Urinary bladder (tissue), 4 donors: ENCODE measurements around the gene CSMD2. TPM values are rescaled to one million over a fixed set of nuclear protein-coding genes. Genes with fewer than 3 reads are reported as not detected.

Experiments
- DNase-seq: peaks from one replicate; pipeline ENCODE4 v3.0.0-alpha.2; 2015; ENCODE audit errors: extremely low spot score
- H3K27ac ChIP-seq: one replicate; pipeline ENCODE4 v1.5.1; 2013; ENCODE audit warnings: low read depth, mild to moderate bottlenecking, moderate library complexity
- H3K36me3 ChIP-seq: one replicate; pipeline ENCODE4 v1.6.1; 2013; ENCODE audit warnings: mild to moderate bottlenecking, moderate library complexity; ENCODE audit not compliant: insufficient read depth
- H3K4me1 ChIP-seq: one replicate; pipeline ENCODE4 v1.6.1; 2013; ENCODE audit warnings: mild to moderate bottlenecking, moderate library complexity; ENCODE audit not compliant: insufficient read depth
- H3K4me3 ChIP-seq: one replicate; pipeline ENCODE4 v1.5.1; 2013; ENCODE audit warnings: low read depth, low read length
- WGBS: extraction: QIAGEN DNeasy Blood & Tissue Kit; methylation state at CpG from one replicate; pipeline ENCODE4 v1.1.7; 2013; 5-methylcytosine and 5-hydroxymethylcytosine counted together
- polyA plus RNA-seq: library from polyadenylated mRNA; stranded (reverse); fragments of 200-250 nt; gene quantifications from one replicate; pipeline ENCODE4 v1.2.3, GENCODE V29; 2013
- total RNA-seq: library from RNA; depleted of rRNA; stranded (reverse); fragments of >200 nt; gene quantifications from one replicate; pipeline ENCODE4 v1.2.3, GENCODE V29; 2014
- donor health status: healthy with polysubstance abuse.
- donor health status: healthy.

CSMD2 gene
- total and polyA plus RNA-seq, 2 donors, result 0.32 to 0.42 TPM

GRCh38 chr1:33661811-33662454 is 503.1 kb downstream of the CSMD2 start:
- H3K36me3 ChIP-seq, result no peaks in the 10 kb centered on the region
- 60% methylated on average over 6 of the region's 6 CpGs for WGBS

GRCh38 chr1:33660956-33661355 is 504.1 kb downstream of the CSMD2 start:
- H3K36me3 ChIP-seq, result no peaks in the 10 kb centered on the region
- no peak overlapping the region for H3K4me3 ChIP-seq
- no peak for DNase-seq
- no peaks in the 10 kb centered on the region for H3K4me1 ChIP-seq
- H3K27ac ChIP-seq, result no peak overlapping the region
- 87% methylated on average over 8 of the region's 8 CpGs for WGBS

More at GRCh38 chr1:33661811-33662454, 503.1 kb downstream of the CSMD2 start:
- H3K4me1 ChIP-seq, result no peaks in the 10 kb centered on the region
- H3K4me3 ChIP-seq, result no peak overlapping the region
- DNase-seq, result no peak
- H3K27ac ChIP-seq, result no peak overlapping the region

GRCh38 chr1:33660244-33660643 is 504.8 kb downstream of the CSMD2 start:
- WGBS, result 18% methylated on average over 5 of the region's 5 CpGs
- Histone ChIP-seq H3K4me3 (no peak overlapping the region), H3K27ac (no peak overlapping the region), H3K36me3 (no peaks in the 10 kb centered on the region), H3K4me1 (no peaks in the 10 kb centered on the region)
- DNase-seq, result no peak

- no peaks in the 10 kb centered on the region for H3K4me1 ChIP-seq
- 81% methylated on average over 4 of the region's 4 CpGs for WGBS
- no peaks in the 10 kb centered on the region for H3K36me3 ChIP-seq
- no peak overlapping the region for H3K27ac ChIP-seq
- DNase-seq, result no peak
- H3K4me3 ChIP-seq, result no peak overlapping the region
Measured at GRCh38 chr1:33659641-33660040, 505.4 kb downstream of the CSMD2 start.

- 88% methylated on average over 12 of the region's 12 CpGs for WGBS
- Histone ChIP-seq H3K4me1 (no peaks in the 10 kb centered on the region), H3K4me3 (no peak overlapping the region), H3K36me3 (no peaks in the 10 kb centered on the region), H3K27ac (no peak overlapping the region)
- no peak for DNase-seq
Measured at GRCh38 chr1:33657833-33658232, 507.2 kb downstream of the CSMD2 start.

GRCh38 chr1:33656467-33657005 is 508.5 kb downstream of the CSMD2 start:
- WGBS, result 88% methylated on average over 3 of the region's 3 CpGs
- Histone ChIP-seq H3K36me3 (no peaks in the 10 kb centered on the region), H3K27ac (no peak overlapping the region), H3K4me3 (no peak overlapping the region), H3K4me1 (no peaks in the 10 kb centered on the region)
- no peak for DNase-seq

- H3K27ac ChIP-seq, result no peak overlapping the region
- 44% methylated on average over 7 of the region's 7 CpGs for WGBS
- no peaks in the 10 kb centered on the region for H3K4me1 ChIP-seq
- H3K36me3 ChIP-seq, result no peaks in the 10 kb centered on the region
- DNase-seq, result no peak
- H3K4me3 ChIP-seq, result no peak overlapping the region
Measured at GRCh38 chr1:33655496-33655895, 509.5 kb downstream of the CSMD2 start.

- no peak for DNase-seq
- no peaks in the 10 kb centered on the region for H3K36me3 ChIP-seq
- no peaks in the 10 kb centered on the region for H3K4me1 ChIP-seq
- H3K27ac ChIP-seq, result no peak overlapping the region
- 64% methylated on average over 7 of the region's 7 CpGs for WGBS
- no peak overlapping the region for H3K4me3 ChIP-seq
Measured at GRCh38 chr1:33654267-33654834, 510.7 kb downstream of the CSMD2 start.

GRCh38 chr1:33653226-33653625 is 511.8 kb downstream of the CSMD2 start:
- H3K27ac ChIP-seq, result no peak overlapping the region
- no peaks in the 10 kb centered on the region for H3K4me1 ChIP-seq
- H3K36me3 ChIP-seq, result no peaks in the 10 kb centered on the region
- DNase-seq, result no peak
- 91% methylated on average over 12 of the region's 12 CpGs for WGBS
- H3K4me3 ChIP-seq, result no peak overlapping the region

- Histone ChIP-seq H3K36me3 (no peaks in the 10 kb centered on the region), H3K4me3 (no peak overlapping the region), H3K27ac (no peak overlapping the region), H3K4me1 (no peaks in the 10 kb centered on the region)
- no peak for DNase-seq
- 72% methylated on average over 3 of the region's 3 CpGs for WGBS
Measured at GRCh38 chr1:33650708-33651107, 514.3 kb downstream of the CSMD2 start.

- no peak for DNase-seq
- Histone ChIP-seq H3K27ac (no peak overlapping the region), H3K4me1 (no peaks in the 10 kb centered on the region), H3K4me3 (no peak overlapping the region), H3K36me3 (no peaks in the 10 kb centered on the region)
- 86% methylated on average over 7 of the region's 7 CpGs for WGBS
Measured at GRCh38 chr1:33649759-33650158, 515.3 kb downstream of the CSMD2 start.

- no peak overlapping the region for H3K4me3 ChIP-seq
- H3K36me3 ChIP-seq, result no peaks in the 10 kb centered on the region
- H3K27ac ChIP-seq, result no peak overlapping the region
- no peaks in the 10 kb centered on the region for H3K4me1 ChIP-seq
- WGBS, result 59% methylated on average over 4 of the region's 4 CpGs
- no peak for DNase-seq
Measured at GRCh38 chr1:33643216-33643615, 521.8 kb downstream of the CSMD2 start.

- no peak for DNase-seq
- Histone ChIP-seq H3K4me1 (no peaks in the 10 kb centered on the region), H3K4me3 (no peak overlapping the region), H3K36me3 (no peaks in the 10 kb centered on the region), H3K27ac (no peak overlapping the region)
- WGBS, result 73% methylated on average over 5 of the region's 5 CpGs
Measured at GRCh38 chr1:33641104-33641830, 523.8 kb downstream of the CSMD2 start.

GRCh38 chr1:33640114-33640660 is 524.8 kb downstream of the CSMD2 start:
- WGBS, result 28% methylated on average over 3 of the region's 3 CpGs
- no peak overlapping the region for H3K4me3 ChIP-seq
- no peaks in the 10 kb centered on the region for H3K4me1 ChIP-seq
- no peaks in the 10 kb centered on the region for H3K36me3 ChIP-seq
- no peak for DNase-seq
- no peak overlapping the region for H3K27ac ChIP-seq
